ENCODE data around the gene IKZF3.

DNA sequence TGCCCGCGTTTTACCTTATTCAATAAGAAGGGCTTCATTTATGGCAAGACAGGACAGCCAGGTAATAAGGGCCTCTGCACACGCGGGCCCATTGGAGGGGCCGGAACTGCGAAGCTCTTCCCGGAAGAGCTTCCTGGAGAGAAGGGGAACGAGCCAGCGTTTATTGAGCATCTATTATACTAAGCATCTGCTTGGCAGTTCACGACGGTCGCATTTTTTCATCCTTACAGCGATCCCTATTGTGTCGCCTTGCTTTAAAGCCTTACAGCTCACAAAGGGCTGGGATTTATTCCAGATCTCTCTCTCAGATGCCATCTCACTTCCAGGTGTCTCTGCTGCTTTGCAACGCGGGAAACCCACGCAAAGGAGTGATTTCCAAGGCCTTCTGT, 4.4 kb upstream of the IKZF3 start:
- TF ChIP-seq, protein P1, sequence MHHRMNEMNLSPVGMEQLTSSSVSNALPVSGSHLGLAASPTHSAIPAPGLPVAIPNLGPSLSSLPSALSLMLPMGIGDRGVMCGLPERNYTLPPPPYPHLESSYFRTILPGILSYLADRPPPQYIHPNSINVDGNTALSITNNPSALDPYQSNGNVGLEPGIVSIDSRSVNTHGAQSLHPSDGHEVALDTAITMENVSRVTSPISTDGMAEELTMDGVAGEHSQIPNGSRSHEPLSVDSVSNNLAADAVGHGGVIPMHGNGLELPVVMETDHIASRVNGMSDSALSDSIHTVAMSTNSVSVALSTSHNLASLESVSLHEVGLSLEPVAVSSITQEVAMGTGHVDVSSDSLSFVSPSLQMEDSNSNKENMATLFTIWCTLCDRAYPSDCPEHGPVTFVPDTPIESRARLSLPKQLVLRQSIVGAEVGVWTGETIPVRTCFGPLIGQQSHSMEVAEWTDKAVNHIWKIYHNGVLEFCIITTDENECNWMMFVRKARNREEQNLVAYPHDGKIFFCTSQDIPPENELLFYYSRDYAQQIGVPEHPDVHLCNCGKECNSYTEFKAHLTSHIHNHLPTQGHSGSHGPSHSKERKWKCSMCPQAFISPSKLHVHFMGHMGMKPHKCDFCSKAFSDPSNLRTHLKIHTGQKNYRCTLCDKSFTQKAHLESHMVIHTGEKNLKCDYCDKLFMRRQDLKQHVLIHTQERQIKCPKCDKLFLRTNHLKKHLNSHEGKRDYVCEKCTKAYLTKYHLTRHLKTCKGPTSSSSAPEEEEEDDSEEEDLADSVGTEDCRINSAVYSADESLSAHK (tag by site-specific recombination; IDR thresholded peaks at IDR 0.05): no peak
- TF ChIP-seq, protein P2, sequence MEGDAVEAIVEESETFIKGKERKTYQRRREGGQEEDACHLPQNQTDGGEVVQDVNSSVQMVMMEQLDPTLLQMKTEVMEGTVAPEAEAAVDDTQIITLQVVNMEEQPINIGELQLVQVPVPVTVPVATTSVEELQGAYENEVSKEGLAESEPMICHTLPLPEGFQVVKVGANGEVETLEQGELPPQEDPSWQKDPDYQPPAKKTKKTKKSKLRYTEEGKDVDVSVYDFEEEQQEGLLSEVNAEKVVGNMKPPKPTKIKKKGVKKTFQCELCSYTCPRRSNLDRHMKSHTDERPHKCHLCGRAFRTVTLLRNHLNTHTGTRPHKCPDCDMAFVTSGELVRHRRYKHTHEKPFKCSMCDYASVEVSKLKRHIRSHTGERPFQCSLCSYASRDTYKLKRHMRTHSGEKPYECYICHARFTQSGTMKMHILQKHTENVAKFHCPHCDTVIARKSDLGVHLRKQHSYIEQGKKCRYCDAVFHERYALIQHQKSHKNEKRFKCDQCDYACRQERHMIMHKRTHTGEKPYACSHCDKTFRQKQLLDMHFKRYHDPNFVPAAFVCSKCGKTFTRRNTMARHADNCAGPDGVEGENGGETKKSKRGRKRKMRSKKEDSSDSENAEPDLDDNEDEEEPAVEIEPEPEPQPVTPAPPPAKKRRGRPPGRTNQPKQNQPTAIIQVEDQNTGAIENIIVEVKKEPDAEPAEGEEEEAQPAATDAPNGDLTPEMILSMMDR (tag by site-specific recombination; IDR thresholded peaks at IDR 0.05): no peak
- TF ChIP-seq ZNF132 (tag by site-specific recombination; IDR thresholded peaks at IDR 0.05; ENCODE audit: borderline replicate concordance) (no peak), BCL11A (tag by site-specific recombination; IDR thresholded peaks at IDR 0.05; ENCODE audit: low read depth) (no peak), ZNF623 (tag by site-specific recombination; IDR thresholded peaks at IDR 0.05) (no peak), ZNF341 (tag by site-specific recombination; IDR thresholded peaks at IDR 0.05; ENCODE audit: low read depth) (no peak), ZNF548 (tag by site-specific recombination; IDR thresholded peaks at IDR 0.05) (no peak), KLF9 (tag by site-specific recombination; IDR thresholded peaks at IDR 0.05; ENCODE audit: low read depth) (no peak), ZNF777 (tag by site-specific recombination; IDR thresholded peaks at IDR 0.05; ENCODE audit: borderline replicate concordance) (no peak), MZF1 (tag by site-specific recombination; IDR thresholded peaks at IDR 0.05; ENCODE audit: borderline replicate concordance) (no peak), ZNF521 (tag by site-specific recombination; IDR thresholded peaks at IDR 0.05) (no peak)
- TF ChIP-seq, protein P3, sequence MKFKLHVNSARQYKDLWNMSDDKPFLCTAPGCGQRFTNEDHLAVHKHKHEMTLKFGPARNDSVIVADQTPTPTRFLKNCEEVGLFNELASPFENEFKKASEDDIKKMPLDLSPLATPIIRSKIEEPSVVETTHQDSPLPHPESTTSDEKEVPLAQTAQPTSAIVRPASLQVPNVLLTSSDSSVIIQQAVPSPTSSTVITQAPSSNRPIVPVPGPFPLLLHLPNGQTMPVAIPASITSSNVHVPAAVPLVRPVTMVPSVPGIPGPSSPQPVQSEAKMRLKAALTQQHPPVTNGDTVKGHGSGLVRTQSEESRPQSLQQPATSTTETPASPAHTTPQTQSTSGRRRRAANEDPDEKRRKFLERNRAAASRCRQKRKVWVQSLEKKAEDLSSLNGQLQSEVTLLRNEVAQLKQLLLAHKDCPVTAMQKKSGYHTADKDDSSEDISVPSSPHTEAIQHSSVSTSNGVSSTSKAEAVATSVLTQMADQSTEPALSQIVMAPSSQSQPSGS (tag by site-specific recombination; IDR thresholded peaks at IDR 0.05; ENCODE audit: low read depth): no peak
- TF ChIP-seq, protein P4, sequence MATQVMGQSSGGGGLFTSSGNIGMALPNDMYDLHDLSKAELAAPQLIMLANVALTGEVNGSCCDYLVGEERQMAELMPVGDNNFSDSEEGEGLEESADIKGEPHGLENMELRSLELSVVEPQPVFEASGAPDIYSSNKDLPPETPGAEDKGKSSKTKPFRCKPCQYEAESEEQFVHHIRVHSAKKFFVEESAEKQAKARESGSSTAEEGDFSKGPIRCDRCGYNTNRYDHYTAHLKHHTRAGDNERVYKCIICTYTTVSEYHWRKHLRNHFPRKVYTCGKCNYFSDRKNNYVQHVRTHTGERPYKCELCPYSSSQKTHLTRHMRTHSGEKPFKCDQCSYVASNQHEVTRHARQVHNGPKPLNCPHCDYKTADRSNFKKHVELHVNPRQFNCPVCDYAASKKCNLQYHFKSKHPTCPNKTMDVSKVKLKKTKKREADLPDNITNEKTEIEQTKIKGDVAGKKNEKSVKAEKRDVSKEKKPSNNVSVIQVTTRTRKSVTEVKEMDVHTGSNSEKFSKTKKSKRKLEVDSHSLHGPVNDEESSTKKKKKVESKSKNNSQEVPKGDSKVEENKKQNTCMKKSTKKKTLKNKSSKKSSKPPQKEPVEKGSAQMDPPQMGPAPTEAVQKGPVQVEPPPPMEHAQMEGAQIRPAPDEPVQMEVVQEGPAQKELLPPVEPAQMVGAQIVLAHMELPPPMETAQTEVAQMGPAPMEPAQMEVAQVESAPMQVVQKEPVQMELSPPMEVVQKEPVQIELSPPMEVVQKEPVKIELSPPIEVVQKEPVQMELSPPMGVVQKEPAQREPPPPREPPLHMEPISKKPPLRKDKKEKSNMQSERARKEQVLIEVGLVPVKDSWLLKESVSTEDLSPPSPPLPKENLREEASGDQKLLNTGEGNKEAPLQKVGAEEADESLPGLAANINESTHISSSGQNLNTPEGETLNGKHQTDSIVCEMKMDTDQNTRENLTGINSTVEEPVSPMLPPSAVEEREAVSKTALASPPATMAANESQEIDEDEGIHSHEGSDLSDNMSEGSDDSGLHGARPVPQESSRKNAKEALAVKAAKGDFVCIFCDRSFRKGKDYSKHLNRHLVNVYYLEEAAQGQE (tag by site-specific recombination; IDR thresholded peaks at IDR 0.05): no peak
